Transverse colon (tissue), 4 donors: ENCODE measurements around the gene ZKSCAN1. TPM values are rescaled to one million over a fixed set of nuclear protein-coding genes. Genes with fewer than 3 reads are reported as not detected.

Source experiments
- DNase-seq: peaks from one replicate; pipeline ENCODE4 v3.0.0-alpha.2; 2019
- H3K27ac ChIP-seq, 4 donors: fragments of 200-600 bp; sonication (generic); 2 replicates each; pipeline ENCODE4 v1.5.1; 2016 to 2018; ENCODE audit warnings: inconsistent platforms in 4 of 4
- H3K27me3 ChIP-seq: fragments of 200-600 bp; sonication (generic); 2 replicates; pipeline ENCODE4 v1.5.1; 2017; ENCODE audit warnings: inconsistent platforms
- H3K36me3 ChIP-seq, 4 donors: fragments of 200-600 bp; sonication (generic); 2 replicates each; pipeline ENCODE4 v1.5.1; 2017 to 2019; ENCODE audit warnings: inconsistent platforms in 4 of 4
- H3K4me1 ChIP-seq, 4 donors: fragments of 200-600 bp; sonication (generic); 2 replicates each; pipeline ENCODE4 v1.5.1; 2017 to 2020; ENCODE audit warnings: inconsistent platforms in 4 of 4
- H3K4me3 ChIP-seq, 4 donors: fragments of 200-600 bp; sonication (generic); 1 replicate in 1 of 4; 2 replicates in 3 of 4; pipeline versions ENCODE4 v1.5.1 to v1.6.1; 2017 to 2019; ENCODE audit warnings: inconsistent platforms in 4 of 4
- H3K9me3 ChIP-seq, 2 donors: fragments of 200-600 bp; sonication (generic); 2 replicates each; pipeline ENCODE4 v1.5.1; 2017 to 2019; ENCODE audit warnings: inconsistent platforms in 2 of 2
- CTCF ChIP-seq, 5 experiments: fragments of 200-600 bp in 3 of 5; fragments of 450-650 bp in 2 of 5; sonication (generic) in 3 of 5; IDR thresholded peaks; 1 replicate in 2 of 5; 2 replicates in 3 of 5; pipeline ENCODE4 v1.5.1; 2016 to 2017; ENCODE audit warnings: antibody characterized with exemption in 5 of 5, inconsistent platforms in 3 of 5, mild to moderate bottlenecking in 2 of 5, moderate library complexity in 1 of 5
- EP300 ChIP-seq: sonication (generic); formaldehyde crosslinking; IDR thresholded peaks from one replicate; pipeline ENCODE4 v1.6.1; 2017; ENCODE audit warnings: antibody characterized with exemption, low read depth
- POLR2A ChIP-seq: fragments of 450-650 bp; IDR thresholded peaks from one replicate; pipeline ENCODE4 v1.6.1; 2016; ENCODE audit warnings: antibody characterized with exemption, mild to moderate bottlenecking, moderate library complexity
- POLR2AphosphoS5 ChIP-seq, 3 donors: sonication (generic); formaldehyde crosslinking; IDR thresholded peaks; one replicate each; pipeline ENCODE4 v1.6.1; 2016; ENCODE audit warnings: antibody characterized with exemption in 3 of 3
- WGBS, 2 donors: methylation state at CpG; one replicate each; pipeline ENCODE4 v1.1.5; 2018; ENCODE audit warnings: low coverage in 1 of 2; 5-methylcytosine and 5-hydroxymethylcytosine counted together
- in situ Hi-C, 4 donors: fragments of 200-750 bp; cut with MboI; loops; one replicate each; pipeline versions ENCODE4 v1.15.0 to v1.15.1; 2017; ENCODE audit warnings: low sequenced_read_pairs in 3 of 4, low pct_ligation_motif_present in 1 of 4, low pct_unique_long_range_greater_than_20kb in 1 of 4
- intact Hi-C: fragments of 100-400 bp; cut with DNase I; formaldehyde crosslinking; loops from one replicate; pipeline ENCODE4 v1.15.1; 2023; ENCODE audit warnings: low total_unique reads
- total RNA-seq, 4 donors: library from RNA; depleted of rRNA; stranded (reverse); fragments of >200 nt; gene quantifications; one replicate each; pipeline ENCODE4 v1.1.0, GENCODE V29; 2016

ZKSCAN1 gene
- total RNA-seq, 4 donors from 2014 or later, result 63.1 to 97.5 (median 84.5) TPM

- Histone ChIP-seq H3K4me3 (no peak overlapping the region), H3K9me3 (no peaks in the 10 kb centered on the region), H3K27me3 (no peaks in the 10 kb centered on the region), H3K4me1 (peaks cover 0 to under 1% (median 0%) of the 10 kb centered on the region in 4 donors), H3K36me3 (peaks cover 0 to 80% (median 32%) of the 10 kb centered on the region in 4 donors), H3K27ac (no peak overlapping the region)
- in situ Hi-C loops (no loop called here), intact Hi-C loops (no loop called here)
- 43 to 86% methylated on average over 1 to 5 of the region's 5 CpGs for WGBS, 2 donors
- DNase-seq, result no peak
- TF ChIP-seq POLR2A (no peak), EP300 (no peak), POLR2AphosphoS5 (IDR thresholded peaks at IDR 0.05) (no peak), CTCF (IDR thresholded peaks at IDR 0.05) (no peak)
Measured at GRCh38 chr7:100029596-100029995, 14.2 kb downstream of the ZKSCAN1 start.

- peaks cover 0 to 22% (median 8%) of the 10 kb centered on the region in 4 donors for H3K4me1 ChIP-seq
- peaks cover 0 to 62% (median 25%) of the 10 kb centered on the region in 4 donors for H3K36me3 ChIP-seq
- TF ChIP-seq EP300, result no peak
- WGBS, 2 donors, result 93% methylated on average over 4 to 6 of the region's 6 CpGs
- H3K27me3 ChIP-seq, result no peaks in the 10 kb centered on the region
- no peak overlapping the region for H3K27ac ChIP-seq
- no peaks in the 10 kb centered on the region for H3K9me3 ChIP-seq
- DNase-seq, result no peak
- intact Hi-C loops (no loop called here), in situ Hi-C loops (no loop called here)
- no peak overlapping the region for H3K4me3 ChIP-seq
Measured at GRCh38 chr7:100033526-100033925, 18.1 kb downstream of the ZKSCAN1 start.

- intact Hi-C loops, result no loop called here
- H3K36me3 ChIP-seq, result peaks cover 0 to 54% (median 25%) of the 10 kb centered on the region in 4 donors
- TF ChIP-seq EP300 (no peak), POLR2AphosphoS5 (IDR thresholded peaks at IDR 0.05) (no peak), POLR2A (no peak), CTCF (IDR thresholded peaks at IDR 0.05) (no peak)
Measured at GRCh38 chr7:100034871-100035510, 19.6 kb downstream of the ZKSCAN1 start.

GRCh38 chr7:100035876-100036275 lies 20.5 kb downstream of the ZKSCAN1 start:
- H3K36me3 ChIP-seq, result peaks cover 0 to 46% (median 21%) of the 10 kb centered on the region in 4 donors
- no peaks in the 10 kb centered on the region for H3K27me3 ChIP-seq
- DNase-seq, result no peak
- no peaks in the 10 kb centered on the region for H3K9me3 ChIP-seq
- WGBS, 2 donors, result 77 to 91% methylated on average over 5 to 6 of the region's 6 CpGs
- H3K4me3 ChIP-seq, result no peak overlapping the region
- TF ChIP-seq POLR2AphosphoS5 (IDR thresholded peaks at IDR 0.05) (no peak), EP300 (no peak), POLR2A (no peak), CTCF (IDR thresholded peaks at IDR 0.05) (no peak)
- in situ Hi-C loops, result no loop called here
- H3K27ac ChIP-seq, result peak overlapping the region; percentile 7 to 68 (median 32)
- intact Hi-C loops, result no loop called here
- peaks cover 0 to 22% (median 8%) of the 10 kb centered on the region in 4 donors for H3K4me1 ChIP-seq

More at GRCh38 chr7:100034871-100035510, 19.6 kb downstream of the ZKSCAN1 start:
- DNase-seq, result no peak
- peak overlapping the region in 1 of 4 donors; percentile 18 for H3K27ac ChIP-seq
- no peaks in the 10 kb centered on the region for H3K27me3 ChIP-seq
- no peaks in the 10 kb centered on the region for H3K9me3 ChIP-seq
- H3K4me3 ChIP-seq, result no peak overlapping the region
- in situ Hi-C loops, result no loop called here
- 85 to 86% methylated on average over 8 of the region's 8 CpGs for WGBS, 2 donors
- H3K4me1 ChIP-seq, result peaks cover 0 to 22% (median 8%) of the 10 kb centered on the region in 4 donors
